ENCODE data around the gene PPP1R9B.

The PPP1R9B gene

DNA sequence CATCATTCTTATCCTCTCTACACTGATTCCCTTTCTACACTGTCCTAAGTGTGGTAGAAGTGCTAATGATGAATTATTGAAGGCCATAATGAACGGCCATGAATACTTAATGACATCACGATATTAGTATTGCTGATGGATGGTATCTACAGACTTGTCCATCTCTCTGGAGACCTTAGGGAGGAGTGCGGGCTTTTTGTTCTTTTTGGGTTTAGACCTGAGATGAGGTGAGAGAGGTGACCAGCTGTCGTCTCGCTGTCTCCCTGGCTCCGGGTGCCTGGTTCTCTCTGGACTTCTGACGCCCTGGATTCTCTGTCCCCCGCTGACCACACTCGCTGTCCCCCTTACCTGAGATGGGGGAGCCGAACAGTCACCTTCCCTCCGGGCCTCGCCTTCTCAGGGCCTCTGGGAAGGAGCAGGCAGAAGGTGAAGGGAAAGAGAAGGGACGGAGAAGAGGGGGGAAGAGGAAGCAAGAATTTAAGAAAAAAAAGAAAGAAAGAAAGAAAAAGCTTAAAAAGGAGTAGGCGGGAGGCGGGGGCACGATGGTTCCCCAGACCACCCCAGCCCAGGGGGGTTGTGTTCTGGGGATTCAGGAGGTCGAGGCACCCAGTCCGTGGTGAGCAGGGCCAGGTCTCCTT lies 32.4 kb upstream of the PPP1R9B start:
- no peaks in the 10 kb centered on the region for H3K36me3 Mint-ChIP-seq
- ATAC-seq (replicated peaks) (no peak), DNase-seq (no peak)
- H3K27ac Mint-ChIP-seq, result no peak overlapping the region
- no peaks in the 10 kb centered on the region for H3K27me3 Mint-ChIP-seq
- peaks cover 42 to 49% of the 10 kb centered on the region in 2 donors for H3K4me1 Mint-ChIP-seq
- H3K9me3 Mint-ChIP-seq, result no peaks in the 10 kb centered on the region
- H3K4me3 Mint-ChIP-seq, result no peak overlapping the region

- peak overlapping the region; percentile 60 for H3K27ac Mint-ChIP-seq
- no peaks in the 10 kb centered on the region for H3K36me3 Mint-ChIP-seq
- DNase-seq, result no peak
- peaks cover 42 to 52% of the 10 kb centered on the region in 2 donors for H3K4me1 Mint-ChIP-seq
- no peaks in the 10 kb centered on the region for H3K27me3 Mint-ChIP-seq
- H3K9me3 Mint-ChIP-seq, result no peaks in the 10 kb centered on the region
- H3K4me3 Mint-ChIP-seq, result no peak overlapping the region
- ATAC-seq (replicated peaks), result no peak
Measured at GRCh38 chr17:50181591-50182560, 31.4 kb upstream of the PPP1R9B start.

GRCh38 chr17:50181144-50181543 lies 30.7 kb upstream of the PPP1R9B start:
- Mint-ChIP-seq H3K36me3 (no peaks in the 10 kb centered on the region), H3K4me1 (peaks cover 41 to 52% of the 10 kb centered on the region in 2 donors), H3K9me3 (no peaks in the 10 kb centered on the region), H3K4me3 (no peak overlapping the region), H3K27ac (no peak overlapping the region), H3K27me3 (no peaks in the 10 kb centered on the region)
- ATAC-seq (replicated peaks), result no peak
- DNase-seq, result no peak

DNA sequence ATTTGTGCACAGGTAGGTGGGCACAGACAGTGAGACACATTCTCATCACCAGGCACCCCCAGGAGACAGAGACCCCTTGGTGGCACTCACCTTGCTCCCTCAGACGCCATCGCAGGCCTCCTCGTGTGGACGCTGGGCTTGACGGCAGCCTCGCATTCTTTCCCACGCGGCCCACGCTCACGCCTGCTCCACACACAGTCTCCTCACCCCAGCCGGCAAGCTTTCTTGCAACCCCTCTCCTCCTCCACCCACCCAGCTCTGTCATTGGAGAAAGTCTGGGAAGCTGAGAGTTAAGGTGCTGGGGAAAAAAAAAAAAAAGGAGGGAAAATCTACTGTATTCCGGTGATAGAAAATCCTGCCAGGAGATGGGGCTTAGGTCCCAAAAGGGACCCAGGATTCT lies 30.1 kb upstream of the PPP1R9B start:
- Mint-ChIP-seq H3K4me3 (no peak overlapping the region), H3K27me3 (no peaks in the 10 kb centered on the region), H3K27ac (no peak overlapping the region), H3K4me1 (peaks cover 38 to 48% of the 10 kb centered on the region in 2 donors), H3K9me3 (no peaks in the 10 kb centered on the region), H3K36me3 (no peaks in the 10 kb centered on the region)
- DNase-seq, result no peak
- ATAC-seq (replicated peaks), result no peak

DNA sequence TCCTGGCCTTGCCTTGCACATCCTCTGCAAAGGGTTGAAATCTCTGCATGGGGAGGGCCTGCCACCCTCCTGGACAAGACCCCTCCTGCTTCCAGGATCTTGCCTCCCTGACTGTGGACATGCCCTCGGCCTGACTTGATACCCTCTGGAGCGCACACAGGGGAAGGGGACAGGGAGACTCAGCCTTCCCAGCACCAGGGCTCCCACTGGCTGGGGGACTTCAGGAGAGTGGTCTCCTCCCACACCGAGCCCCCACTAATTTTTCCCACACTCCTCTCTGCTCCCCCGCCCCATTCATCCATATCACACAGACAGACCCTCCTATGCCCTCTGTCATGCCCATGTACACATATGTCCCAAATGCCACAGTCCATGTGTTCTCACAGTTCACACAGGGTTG lies 29.6 kb upstream of the PPP1R9B start:
- Mint-ChIP-seq H3K9me3 (no peaks in the 10 kb centered on the region), H3K36me3 (no peaks in the 10 kb centered on the region), H3K4me1 (peaks cover 33 to 43% of the 10 kb centered on the region in 2 donors), H3K4me3 (no peak overlapping the region), H3K27me3 (no peaks in the 10 kb centered on the region), H3K27ac (no peak overlapping the region)
- ATAC-seq (replicated peaks) (no peak), DNase-seq (no peak)

DNA sequence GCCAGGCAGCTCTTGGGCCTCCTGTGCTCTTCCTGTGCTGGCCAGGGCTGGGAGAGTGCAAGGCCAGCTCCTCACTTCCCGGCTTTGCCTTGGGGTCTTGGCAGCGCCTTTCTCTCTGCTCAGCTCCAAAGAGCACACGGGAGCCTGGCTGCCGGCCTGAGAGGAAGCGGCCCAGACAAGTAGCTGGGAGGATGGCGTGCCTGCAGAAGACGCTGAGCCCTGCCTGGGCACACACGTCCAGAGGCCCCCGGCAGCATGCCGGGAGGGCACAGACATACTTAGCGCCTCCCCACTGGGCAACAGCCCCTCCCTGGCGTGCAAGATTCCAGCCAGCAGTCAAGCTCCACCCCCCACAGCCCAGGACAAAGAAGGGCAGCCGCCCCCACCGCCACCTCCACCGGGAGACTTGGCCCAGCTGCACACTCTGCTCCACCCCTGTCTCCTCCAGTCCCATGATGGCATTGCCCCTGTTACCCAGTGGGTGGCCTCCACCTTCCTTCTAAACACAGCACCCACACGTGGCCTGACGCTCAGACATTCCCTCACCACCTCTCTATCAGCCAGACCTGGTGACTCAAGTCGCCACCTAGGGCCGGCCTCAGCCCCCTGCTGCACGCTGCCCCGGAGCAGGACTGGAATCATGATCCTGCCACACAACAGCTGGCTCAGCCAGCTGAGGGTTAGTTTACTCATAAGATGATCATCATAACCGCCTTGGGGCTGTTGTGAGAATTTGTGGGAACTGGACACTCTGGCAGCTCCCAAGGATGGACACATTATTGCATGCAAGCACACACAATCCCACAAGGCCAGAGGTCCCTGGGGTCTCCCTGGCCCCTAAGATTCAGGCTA lies 27.7 kb upstream of the PPP1R9B start:
- H3K27me3 Mint-ChIP-seq, result no peaks in the 10 kb centered on the region
- DNase-seq (peak; percentile 51), ATAC-seq (replicated peaks) (peak; percentile 95 to 97)
- H3K4me1 Mint-ChIP-seq, result peaks cover 18 to 24% of the 10 kb centered on the region in 2 donors
- peak overlapping the region; percentile 29 to 74 for H3K4me3 Mint-ChIP-seq
- no peak overlapping the region for H3K27ac Mint-ChIP-seq
- H3K9me3 Mint-ChIP-seq, result no peaks in the 10 kb centered on the region
- no peaks in the 10 kb centered on the region for H3K36me3 Mint-ChIP-seq

- peaks cover 14 to 19% of the 10 kb centered on the region in 2 donors for H3K4me1 Mint-ChIP-seq
- H3K27ac Mint-ChIP-seq, result no peak overlapping the region
- DNase-seq (no peak), ATAC-seq (replicated peaks) (no peak)
- no peaks in the 10 kb centered on the region for H3K9me3 Mint-ChIP-seq
- H3K4me3 Mint-ChIP-seq, result no peak overlapping the region
- no peaks in the 10 kb centered on the region for H3K27me3 Mint-ChIP-seq
- H3K36me3 Mint-ChIP-seq, result no peaks in the 10 kb centered on the region
Measured at GRCh38 chr17:50177476-50177875, 27.0 kb upstream of the PPP1R9B start.

DNA sequence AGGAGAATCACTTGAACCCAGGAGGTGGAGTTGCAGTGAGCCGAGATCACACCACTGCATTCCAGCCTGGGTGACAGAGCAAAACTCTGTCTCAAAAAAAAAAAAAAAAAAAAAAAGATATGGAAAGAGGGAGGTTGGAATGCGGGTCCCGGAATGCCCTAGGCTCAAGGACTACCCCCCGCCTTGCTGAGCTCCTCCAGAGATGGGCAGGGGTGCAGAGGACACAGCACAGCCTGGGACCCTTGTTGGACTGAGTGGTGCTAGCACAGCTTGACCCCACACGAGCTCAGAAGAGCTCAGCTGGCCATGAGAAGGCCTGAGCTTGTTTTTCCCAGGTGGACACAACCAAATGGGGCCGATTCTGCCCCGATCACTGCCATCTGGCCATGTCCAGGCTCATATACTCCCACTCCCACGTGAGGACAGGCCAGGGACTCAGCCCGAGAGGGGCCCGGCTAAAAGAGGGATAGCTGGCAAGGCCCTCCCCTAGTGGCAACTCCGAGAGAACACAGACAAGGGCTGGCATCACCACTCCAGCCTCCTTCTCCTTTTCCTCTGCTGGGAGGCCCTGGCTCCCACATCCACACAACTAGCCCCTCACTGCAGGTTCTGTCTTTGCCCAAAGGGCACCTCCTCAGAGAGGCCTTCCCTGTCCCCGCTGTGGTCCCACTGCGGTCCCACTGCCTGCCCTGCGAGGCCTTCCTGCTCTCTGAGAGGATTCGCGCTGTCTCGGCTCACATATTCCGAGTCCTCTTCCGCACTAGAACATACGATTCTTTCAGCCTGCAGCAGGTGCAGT lies 26.3 kb upstream of the PPP1R9B start:
- ATAC-seq (replicated peaks), result no peak
- H3K4me1 Mint-ChIP-seq, result peaks cover 11 to 15% of the 10 kb centered on the region in 2 donors

DNA sequence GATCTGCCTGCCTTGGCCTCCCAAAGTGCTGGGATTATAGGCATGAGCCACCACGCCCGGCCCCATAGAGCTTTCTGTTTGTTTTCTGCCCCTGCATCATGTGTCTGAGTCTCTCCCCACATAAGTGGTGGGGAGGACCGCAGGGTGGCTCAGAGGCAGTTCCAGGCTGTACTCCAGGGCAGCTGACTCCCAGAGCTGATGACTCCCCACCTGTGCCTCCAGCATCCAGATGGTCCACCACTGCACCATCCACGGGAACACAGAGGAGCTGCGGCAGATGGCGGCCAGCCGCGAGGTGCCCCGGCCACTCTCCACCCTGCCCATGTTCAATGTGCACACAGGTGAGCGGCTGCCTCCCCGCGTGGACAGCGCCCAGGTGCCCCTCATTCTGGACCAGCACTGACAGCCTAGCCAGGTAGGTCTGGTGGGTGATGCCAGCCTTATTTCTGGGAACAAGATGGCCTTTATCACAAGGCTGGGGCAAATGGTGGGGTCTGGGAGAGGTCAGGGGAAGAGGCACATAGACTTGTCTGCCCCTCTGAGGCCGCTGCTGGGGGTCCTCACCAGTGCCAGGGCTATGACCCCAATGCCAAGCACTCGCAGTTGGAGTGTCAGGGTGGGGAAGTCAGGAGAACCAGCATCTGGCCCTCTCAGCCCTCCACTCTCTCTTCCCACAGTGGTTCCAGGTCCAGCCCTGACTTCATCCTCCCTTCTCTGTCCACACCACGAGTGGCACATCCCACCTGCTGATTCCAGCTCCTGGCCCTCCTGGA lies 24.7 kb upstream of the PPP1R9B start:
- H3K27ac Mint-ChIP-seq, result no peak overlapping the region
- no peaks in the 10 kb centered on the region for H3K36me3 Mint-ChIP-seq
- no peaks in the 10 kb centered on the region for H3K27me3 Mint-ChIP-seq
- H3K4me1 Mint-ChIP-seq, result peaks cover 13 to 21% of the 10 kb centered on the region in 2 donors
- DNase-seq (no peak), ATAC-seq (replicated peaks) (no peak)
- H3K9me3 Mint-ChIP-seq, result no peaks in the 10 kb centered on the region
- no peak overlapping the region for H3K4me3 Mint-ChIP-seq

More for the DNA sequence above, 26.3 kb upstream of the PPP1R9B start:
- no peaks in the 10 kb centered on the region for H3K36me3 Mint-ChIP-seq
- DNase-seq, result no peak
- no peak overlapping the region for H3K4me3 Mint-ChIP-seq
- no peaks in the 10 kb centered on the region for H3K9me3 Mint-ChIP-seq
- H3K27ac Mint-ChIP-seq, result no peak overlapping the region
- no peaks in the 10 kb centered on the region for H3K27me3 Mint-ChIP-seq

DNA sequence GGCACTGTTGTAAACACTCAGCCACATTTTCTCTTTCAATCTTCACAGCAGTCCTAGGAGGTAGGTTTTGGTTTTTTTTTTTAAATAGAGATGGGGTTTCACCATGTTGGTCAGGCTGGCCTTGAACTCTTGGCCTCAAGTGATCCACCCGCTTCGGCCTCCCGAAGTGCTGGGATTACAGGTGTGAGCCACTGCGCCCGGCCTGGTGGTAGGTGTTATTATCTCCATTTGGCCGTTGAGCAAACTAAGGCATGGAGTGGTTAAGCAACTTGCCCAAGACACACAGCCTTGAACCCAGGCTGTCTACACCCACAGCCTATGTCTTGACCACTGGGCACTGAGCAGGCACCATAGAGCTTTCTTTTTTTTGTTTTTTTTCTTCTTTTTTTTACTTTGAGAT lies 24.0 kb upstream of the PPP1R9B start:
- H3K27me3 Mint-ChIP-seq, result no peaks in the 10 kb centered on the region
- no peak overlapping the region for H3K27ac Mint-ChIP-seq
- no peak overlapping the region for H3K4me3 Mint-ChIP-seq
- H3K9me3 Mint-ChIP-seq, result no peaks in the 10 kb centered on the region
- H3K36me3 Mint-ChIP-seq, result no peaks in the 10 kb centered on the region
- no peak for DNase-seq
- no peak for ATAC-seq (replicated peaks)
- H3K4me1 Mint-ChIP-seq, result peaks cover 13 to 23% of the 10 kb centered on the region in 2 donors

DNA sequence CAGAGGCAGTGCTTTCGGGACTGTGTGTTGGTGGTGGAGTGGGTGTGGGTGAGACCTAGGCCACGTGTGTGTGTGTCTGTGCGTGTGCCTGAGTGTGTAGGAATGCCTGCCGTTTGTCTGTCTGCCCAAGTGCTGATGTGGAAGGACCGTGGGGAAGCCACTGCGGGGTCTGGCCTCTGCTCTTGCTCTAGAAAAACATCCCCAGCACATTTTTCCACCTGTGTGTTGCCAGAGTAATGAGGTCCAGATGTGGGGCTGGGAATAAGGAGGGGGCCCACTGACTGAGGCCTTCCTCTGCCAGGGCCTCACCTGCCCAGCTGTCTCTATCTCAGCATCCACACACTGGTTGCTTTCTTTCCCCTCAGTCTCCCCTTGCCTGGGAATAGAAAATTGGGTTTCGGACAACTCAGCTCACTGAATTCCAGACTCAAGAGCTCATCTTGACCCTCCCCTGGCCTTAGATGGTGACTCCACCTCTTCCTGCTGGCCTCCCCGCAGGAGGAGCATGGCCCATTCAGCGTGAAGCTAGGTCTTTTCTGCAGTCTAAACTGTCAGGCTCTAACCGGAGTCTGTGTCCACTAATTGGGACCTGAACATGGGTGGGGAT lies 23.0 kb upstream of the PPP1R9B start:
- ATAC-seq (replicated peaks) (no peak), DNase-seq (no peak)
- Mint-ChIP-seq H3K4me1 (peaks cover 19 to 29% of the 10 kb centered on the region in 2 donors), H3K27me3 (no peaks in the 10 kb centered on the region), H3K4me3 (no peak overlapping the region), H3K36me3 (no peaks in the 10 kb centered on the region), H3K9me3 (no peaks in the 10 kb centered on the region), H3K27ac (no peak overlapping the region)

DNA sequence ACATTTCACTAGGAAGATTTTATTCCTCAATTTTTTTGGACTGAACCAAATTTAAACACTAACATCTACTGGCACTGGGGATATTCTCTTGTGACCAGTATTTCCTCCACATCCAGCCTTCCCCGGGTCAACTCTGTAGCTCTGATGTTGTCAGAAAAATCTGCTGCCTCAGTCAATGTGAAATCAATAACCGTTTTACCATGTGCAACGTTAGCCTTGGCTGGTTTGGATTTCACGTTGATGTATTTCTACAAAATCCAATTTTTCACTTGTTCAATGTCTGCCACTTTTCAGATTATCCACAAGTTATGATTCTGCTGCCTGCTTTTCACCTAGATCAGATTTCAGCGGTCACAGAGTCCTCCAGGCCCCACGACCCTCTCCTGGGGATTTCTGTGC lies 22.5 kb upstream of the PPP1R9B start:
- no peaks in the 10 kb centered on the region for H3K36me3 Mint-ChIP-seq
- no peak overlapping the region for H3K4me3 Mint-ChIP-seq

DNA sequence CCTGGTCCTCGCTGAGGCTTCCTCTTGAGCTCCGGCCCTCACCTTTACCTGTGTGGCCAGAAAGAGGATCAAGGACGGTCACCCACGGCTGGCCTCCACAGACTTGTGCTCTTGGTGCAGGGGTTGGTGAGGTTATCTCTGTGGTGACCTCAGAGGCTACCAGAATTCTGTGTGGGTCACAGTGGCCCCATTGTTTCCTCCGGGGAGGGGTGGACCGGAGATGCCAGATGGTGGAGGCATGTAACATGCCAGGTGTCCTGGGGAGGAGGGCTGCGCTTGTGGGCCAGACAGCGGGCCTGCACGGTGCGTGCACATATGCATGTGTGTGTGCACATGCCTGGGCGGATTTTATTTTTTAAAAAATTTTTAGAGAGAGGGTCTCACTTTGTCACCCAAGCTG lies 21.7 kb upstream of the PPP1R9B start:
- peaks cover 0 to 1% of the 10 kb centered on the region in 2 donors for H3K36me3 Mint-ChIP-seq
- DNase-seq (no peak), ATAC-seq (replicated peaks) (no peak)
- no peak overlapping the region for H3K4me3 Mint-ChIP-seq
- H3K27me3 Mint-ChIP-seq, result no peaks in the 10 kb centered on the region
- H3K27ac Mint-ChIP-seq, result no peak overlapping the region
- peaks cover 14 to 21% of the 10 kb centered on the region in 2 donors for H3K4me1 Mint-ChIP-seq
- no peaks in the 10 kb centered on the region for H3K9me3 Mint-ChIP-seq

More for the DNA sequence above, 22.5 kb upstream of the PPP1R9B start:
- ATAC-seq (replicated peaks) (no peak), DNase-seq (no peak)
- Mint-ChIP-seq H3K27ac (no peak overlapping the region), H3K4me1 (peaks cover 14 to 25% of the 10 kb centered on the region in 2 donors), H3K27me3 (no peaks in the 10 kb centered on the region), H3K9me3 (no peaks in the 10 kb centered on the region)

All from stimulated activated naive B cell treated with anti-CD40 and anti-IgM and Interleukin-4, amounts not matched to agents 10 μg/mL and 1 μg/mL and 100 μg/mL, for 72 hours (primary cell).